HG03097 (cell line): ENCODE measurements around the gene YAF2.
"Not testable (repeated sequence)": the region's sequence is repeated elsewhere in the genome, so short reads cannot be mapped to it uniquely, and the experiment has no call there.

Experiments used
- ATAC-seq: cut with Tn5 transposase; IDR thresholded peaks from one replicate; pipeline ENCODE4 v1.9.1; 2021; ENCODE audit not compliant: unreplicated experiment, low FRiP score

The YAF2 gene

DNA sequence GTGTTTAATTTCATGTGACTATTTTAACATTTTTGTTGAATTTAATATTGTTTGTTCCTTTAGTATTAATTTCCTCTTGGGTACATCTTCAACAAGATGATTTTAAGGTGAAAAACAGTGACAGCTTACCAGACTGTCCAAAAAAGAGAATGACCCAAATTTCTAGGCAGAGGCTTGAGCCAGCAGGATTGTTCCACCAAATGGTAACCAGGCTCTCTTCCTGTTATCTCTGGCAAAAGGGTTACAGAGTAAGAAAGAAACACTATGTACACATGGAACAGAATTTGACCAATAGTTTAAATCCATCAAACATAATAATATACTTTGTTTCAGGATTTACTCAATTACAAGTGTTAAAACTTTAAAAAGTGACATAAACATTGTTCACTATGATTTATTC, 39.0 kb downstream of the YAF2 start:
- no peak for ATAC-seq

DNA sequence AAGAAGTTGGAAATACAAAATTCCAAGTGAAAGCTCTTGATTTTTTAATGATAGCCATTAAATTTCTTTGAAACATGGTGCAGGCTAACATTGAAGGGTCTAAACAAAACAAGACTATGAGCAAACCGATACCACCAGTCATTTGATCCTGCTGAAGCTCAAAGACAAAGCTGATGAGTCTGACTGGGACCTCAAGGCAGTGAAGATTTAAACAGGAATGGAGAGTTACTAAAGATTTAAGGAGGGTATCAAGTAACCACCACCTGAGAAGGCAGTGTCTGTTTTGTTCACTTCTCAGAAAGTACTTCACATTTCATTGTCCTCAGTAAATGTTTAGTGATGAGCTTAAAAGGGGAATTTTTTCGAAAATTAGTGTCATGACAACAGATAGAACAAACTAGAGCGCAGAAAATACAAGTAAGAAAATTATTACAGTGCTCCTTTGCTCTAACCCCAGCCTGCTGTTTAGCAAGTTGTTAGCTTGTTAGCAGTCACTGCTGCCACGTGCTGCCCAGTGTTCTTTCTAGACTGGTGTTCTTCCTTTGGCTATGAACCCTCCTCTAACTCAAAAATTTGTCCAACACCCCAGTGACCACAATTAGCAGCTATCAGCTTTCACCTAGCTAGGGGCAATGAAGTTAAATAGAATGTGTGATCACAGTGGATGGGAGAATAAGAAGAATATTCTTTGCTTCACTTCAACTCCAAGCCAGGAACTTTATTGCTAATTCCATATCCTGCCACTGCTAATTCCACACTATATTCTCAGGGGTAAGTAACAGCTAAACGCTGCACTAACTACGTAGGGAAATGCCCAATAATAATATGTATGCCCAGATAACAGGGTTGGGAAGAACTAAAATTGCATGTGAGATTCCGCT, 41.1 kb downstream of the YAF2 start:
- ATAC-seq: no peak

GRCh38 chr12:42192686-42193085, 45.4 kb downstream of the YAF2 start:
- no peak for ATAC-seq

DNA sequence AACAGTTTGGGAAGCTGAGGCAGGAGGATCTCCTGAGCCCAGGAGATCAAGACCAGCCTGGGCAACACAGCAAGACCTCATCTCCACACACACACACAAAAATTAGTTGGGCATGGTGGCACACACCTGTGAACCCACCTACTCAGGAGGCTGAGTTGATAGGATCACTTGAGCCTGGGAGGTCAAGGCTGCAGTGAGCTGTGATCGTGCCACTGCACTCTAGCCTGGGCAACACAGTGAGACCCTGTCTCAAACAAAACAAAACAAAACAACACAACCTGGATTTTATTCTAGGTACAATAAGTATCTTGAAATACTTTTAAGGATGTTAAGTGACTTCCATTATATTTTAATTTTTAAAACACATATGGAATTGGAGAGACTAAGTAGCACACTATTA, 45.8 kb downstream of the YAF2 start:
- ATAC-seq: no peak

DNA sequence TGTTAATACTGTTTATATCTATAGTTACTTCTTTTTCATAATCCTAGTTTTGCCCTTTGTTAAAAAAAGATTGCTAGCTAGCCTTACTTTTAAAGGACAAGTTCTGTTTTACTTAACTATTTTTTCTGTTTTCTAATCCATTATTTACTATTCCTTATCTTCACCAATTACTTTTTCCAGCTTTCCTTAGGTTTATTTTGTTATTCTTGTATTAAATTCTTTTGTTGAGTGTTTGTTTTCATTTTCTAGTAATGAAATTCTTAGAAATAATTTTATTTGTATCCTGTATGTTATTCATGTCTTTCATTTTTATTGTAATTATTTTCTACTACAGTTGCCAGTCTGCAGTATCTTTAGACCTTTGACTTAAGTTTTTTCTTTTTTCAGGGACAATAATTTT, 47.7 kb downstream of the YAF2 start:
- ATAC-seq: no peak

GRCh38 chr12:42188275-42188674, 49.8 kb downstream of the YAF2 start:
- ATAC-seq: not testable (repeated sequence)

GRCh38 chr12:42187799-42188198, 50.2 kb downstream of the YAF2 start:
- ATAC-seq: no peak

- no peak for ATAC-seq
Measured at GRCh38 chr12:42186793-42187192, 51.3 kb downstream of the YAF2 start.

GRCh38 chr12:42182394-42182793, 55.7 kb downstream of the YAF2 start:
- ATAC-seq: no peak

DNA sequence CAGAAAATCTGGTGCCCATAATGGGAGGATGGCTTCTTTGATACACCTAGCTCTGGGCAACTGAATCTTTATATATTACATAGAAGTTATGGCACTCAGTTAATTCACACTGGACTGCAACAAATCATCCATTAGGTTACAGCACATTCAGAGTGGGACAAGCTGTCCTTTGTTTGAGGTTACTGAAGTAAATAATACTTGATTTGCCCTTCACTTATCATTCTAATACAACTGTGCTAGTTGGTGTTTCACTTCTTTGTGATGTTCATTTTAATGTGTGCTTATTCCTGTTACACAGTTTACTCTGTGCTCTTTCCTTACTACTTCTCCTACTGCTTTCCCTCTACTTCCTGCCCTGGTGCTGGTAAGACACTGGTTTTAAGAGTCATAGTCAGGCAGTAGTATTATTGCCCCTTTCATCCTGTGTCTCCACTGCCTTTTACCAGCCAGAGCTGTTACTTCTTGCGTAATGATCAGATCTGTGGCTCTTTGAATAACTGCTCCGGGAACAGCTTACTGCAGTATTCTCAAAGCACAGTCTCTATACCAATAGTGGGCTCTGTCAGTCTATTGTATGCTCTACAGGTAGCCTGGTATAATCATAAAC, 57.0 kb downstream of the YAF2 start:
- ATAC-seq: no peak

DNA sequence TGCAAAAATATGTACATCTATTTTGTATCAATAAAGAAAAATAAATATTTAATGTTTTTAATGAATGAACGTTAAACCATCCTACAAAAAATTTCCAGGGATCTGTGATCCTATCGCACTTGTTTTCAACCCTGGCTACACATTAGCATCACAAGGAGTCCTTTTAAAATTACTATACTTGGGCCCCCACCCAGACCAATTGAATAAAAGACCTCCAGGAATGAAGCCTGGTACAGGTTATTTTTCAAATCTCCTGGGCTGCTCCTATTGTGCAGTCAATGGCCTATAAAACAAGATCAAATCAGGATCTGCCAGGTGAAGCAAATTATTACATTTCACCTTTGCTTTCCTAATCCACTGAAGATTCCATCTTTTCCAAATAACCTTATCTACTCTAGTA, 59.9 kb downstream of the YAF2 start:
- ATAC-seq: no peak

GRCh38 chr12:42174978-42175377, 63.1 kb downstream of the YAF2 start:
- ATAC-seq: no peak

- ATAC-seq: no peak
Measured at GRCh38 chr12:42173961-42174521, 64.0 kb downstream of the YAF2 start.

- ATAC-seq: no peak
Measured at GRCh38 chr12:42172441-42173210, 65.4 kb downstream of the YAF2 start.

- no peak for ATAC-seq
Measured at GRCh38 chr12:42167711-42168110, 70.3 kb downstream of the YAF2 start.

GRCh38 chr12:42166501-42166900, 71.5 kb downstream of the YAF2 start:
- ATAC-seq: no peak

- no peak for ATAC-seq
Measured at GRCh38 chr12:42163913-42164312, 74.1 kb downstream of the YAF2 start.

DNA sequence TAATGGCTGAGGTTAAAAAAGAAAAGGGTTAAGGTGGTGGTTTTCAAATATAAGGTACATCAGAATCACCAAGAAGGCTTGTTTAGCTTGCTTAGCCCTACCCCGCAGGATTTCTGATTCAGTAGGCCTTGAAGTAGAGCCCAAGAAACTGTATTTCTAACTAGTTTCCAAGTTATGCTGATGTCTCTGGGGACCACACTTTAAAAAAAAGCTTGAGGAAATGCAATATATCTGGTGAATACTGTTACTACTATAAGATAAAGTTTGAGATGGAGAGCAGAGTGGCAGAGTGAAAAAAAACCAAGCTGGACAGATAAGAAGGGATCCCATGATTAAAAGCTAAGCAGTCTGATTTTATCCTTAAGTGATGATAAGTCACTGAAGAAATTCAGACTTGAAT, 75.1 kb downstream of the YAF2 start:
- no peak for ATAC-seq

- no peak for ATAC-seq
Measured at GRCh38 chr12:42162193-42162592, 75.9 kb downstream of the YAF2 start.

- ATAC-seq: no peak
Measured at GRCh38 chr12:42161529-42161928, 76.5 kb downstream of the YAF2 start.

GRCh38 chr12:42156232-42156631, 81.8 kb downstream of the YAF2 start:
- no peak for ATAC-seq
